ENCODE data around the gene PAK2.

- TF ChIP-seq, protein P1, sequence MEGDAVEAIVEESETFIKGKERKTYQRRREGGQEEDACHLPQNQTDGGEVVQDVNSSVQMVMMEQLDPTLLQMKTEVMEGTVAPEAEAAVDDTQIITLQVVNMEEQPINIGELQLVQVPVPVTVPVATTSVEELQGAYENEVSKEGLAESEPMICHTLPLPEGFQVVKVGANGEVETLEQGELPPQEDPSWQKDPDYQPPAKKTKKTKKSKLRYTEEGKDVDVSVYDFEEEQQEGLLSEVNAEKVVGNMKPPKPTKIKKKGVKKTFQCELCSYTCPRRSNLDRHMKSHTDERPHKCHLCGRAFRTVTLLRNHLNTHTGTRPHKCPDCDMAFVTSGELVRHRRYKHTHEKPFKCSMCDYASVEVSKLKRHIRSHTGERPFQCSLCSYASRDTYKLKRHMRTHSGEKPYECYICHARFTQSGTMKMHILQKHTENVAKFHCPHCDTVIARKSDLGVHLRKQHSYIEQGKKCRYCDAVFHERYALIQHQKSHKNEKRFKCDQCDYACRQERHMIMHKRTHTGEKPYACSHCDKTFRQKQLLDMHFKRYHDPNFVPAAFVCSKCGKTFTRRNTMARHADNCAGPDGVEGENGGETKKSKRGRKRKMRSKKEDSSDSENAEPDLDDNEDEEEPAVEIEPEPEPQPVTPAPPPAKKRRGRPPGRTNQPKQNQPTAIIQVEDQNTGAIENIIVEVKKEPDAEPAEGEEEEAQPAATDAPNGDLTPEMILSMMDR (IDR thresholded peaks at IDR 0.05) = no peak
- no peak for TF ChIP-seq POLR2A (IDR thresholded peaks at IDR 0.05)
Observed at GRCh38 chr3:196792771-196793170, 53.1 kb downstream of the PAK2 start.

Data from vagina (tissue), 2 donors.